Ramos (cell line): Measurements from ENCODE around the gene GJB2.

Experiments used
- in situ Hi-C: fragments of 300-500 bp; cut with MboI; formaldehyde crosslinking; loops from one replicate; pipeline ENCODE4 v1.14.3; 2022; ENCODE audit warnings: low sequenced_read_pairs; ENCODE audit not compliant: unreplicated experiment

GJB2 gene

GRCh38 chr13:20142927-20143480 lies 49.7 kb downstream of the GJB2 start:
- in situ Hi-C loops, result no loop called here

- in situ Hi-C loops, result no loop called here
These were observed 50.5 kb downstream of the GJB2 start for GRCh38 chr13:20142023-20142926.

DNA sequence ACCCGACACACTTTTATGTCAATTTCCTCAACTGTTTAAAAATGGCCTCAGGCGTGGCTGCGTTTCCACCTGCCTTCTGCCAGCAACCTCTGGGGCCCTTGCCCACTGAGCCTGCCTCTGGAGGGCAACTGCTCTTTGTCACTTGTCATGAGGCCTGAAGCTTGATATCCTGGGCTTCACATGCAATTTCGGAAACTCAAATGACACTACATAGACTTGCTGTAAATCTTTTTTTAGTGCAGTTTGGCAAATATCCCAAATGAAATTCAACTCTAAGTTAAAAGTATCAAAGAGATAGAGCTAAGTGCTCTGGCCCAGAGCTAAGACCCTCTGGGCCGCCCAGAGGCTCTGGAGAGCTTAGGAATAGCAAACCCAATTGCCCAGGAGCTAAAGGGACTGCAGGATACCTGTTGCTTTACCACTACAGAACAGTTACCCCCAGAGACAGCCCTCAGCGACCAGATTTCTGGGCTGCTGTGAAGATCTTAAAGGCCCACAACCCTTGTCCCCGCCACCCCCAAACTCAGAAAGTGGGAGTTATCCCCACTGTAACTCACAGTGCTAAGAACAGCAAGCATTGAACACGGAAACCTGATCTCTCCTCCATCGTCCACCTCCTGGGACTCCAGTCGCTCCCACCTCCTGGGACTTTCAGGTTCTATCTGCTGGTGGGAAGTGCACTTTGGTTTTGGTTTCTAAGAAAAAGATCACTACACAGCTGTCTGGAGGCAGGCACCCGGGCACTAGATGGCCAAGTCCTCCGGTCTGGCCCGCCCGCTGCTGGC lies 51.3 kb downstream of the GJB2 start:
- in situ Hi-C loops, result no loop called here

DNA sequence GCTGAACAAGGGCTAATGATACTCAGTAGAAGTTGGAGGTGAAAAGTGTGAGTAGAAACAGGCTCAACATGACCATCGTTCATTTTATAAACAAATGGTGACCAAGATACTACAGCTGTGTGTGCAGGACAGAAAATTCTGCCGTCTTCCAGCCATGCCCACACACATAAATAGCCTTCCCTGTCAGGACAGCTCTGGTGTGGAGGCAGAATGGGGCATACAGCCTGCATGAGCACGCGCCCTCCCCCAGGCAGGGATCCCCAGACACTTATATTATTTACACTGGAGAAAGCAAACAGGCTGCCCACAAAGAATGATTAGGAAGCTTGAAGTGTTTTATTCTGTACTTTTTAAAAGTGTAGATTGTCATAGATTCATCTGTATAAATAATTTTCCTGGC lies 52.3 kb downstream of the GJB2 start:
- in situ Hi-C loops, result no loop called here

DNA sequence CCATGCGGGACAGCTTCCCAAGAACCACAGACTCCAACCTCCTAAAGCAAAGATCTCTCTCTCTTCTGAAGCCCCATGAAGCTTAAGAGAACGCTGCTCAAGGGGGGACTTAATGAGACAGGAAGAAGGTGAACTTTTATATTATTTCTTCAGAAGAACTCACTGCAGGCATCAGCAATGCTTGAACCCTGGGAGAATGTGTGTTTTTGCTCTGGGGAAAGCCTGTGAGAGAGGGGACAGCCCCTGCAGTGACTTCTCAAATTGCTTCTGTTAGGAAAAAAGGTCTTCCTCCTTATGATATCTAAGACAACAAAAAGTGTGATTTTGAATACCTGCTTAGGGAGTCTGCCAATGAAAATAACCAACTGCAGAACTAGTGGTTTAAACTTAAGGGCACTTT lies 54.9 kb downstream of the GJB2 start:
- in situ Hi-C loops, result no loop called here
